SU-DHL-6 (cell line): Measurements from ENCODE around the gene MEIKIN.

Experiments used
- H2AFZ ChIP-seq: fragments of 200-600 bp; sonication (generic); 2 replicates; pipeline ENCODE4 v1.6.1; 2014; ENCODE audit warnings: low read depth, mild to moderate bottlenecking, moderate library complexity, mixed read lengths, antibody characterized with exemption, low read length; ENCODE audit not compliant: severe bottlenecking
- H3F3A ChIP-seq: fragments of 200-600 bp; shearing (Covaris generic); 2 replicates; pipeline ENCODE4 v1.6.0; 2016; ENCODE audit warnings: antibody characterized with exemption, mild to moderate bottlenecking; ENCODE audit not compliant: insufficient read depth
- H3K27ac ChIP-seq: fragments of 200-600 bp; sonication (generic); 2 replicates; pipeline ENCODE4 v1.5.1; 2016; ENCODE audit warnings: low read depth, mild to moderate bottlenecking, low read length, moderate library complexity, mixed read lengths
- H3K27me3 ChIP-seq: fragments of 200-600 bp; sonication (generic), shearing (Covaris generic); 2 replicates; pipeline ENCODE4 v1.6.0; 2014; ENCODE audit warnings: mild to moderate bottlenecking, low read length
- H3K36me3 ChIP-seq: fragments of 200-600 bp; sonication (generic); 2 replicates; pipeline ENCODE4 v1.6.1; 2014; ENCODE audit warnings: mild to moderate bottlenecking, low read length, mixed read lengths
- H3K4me2 ChIP-seq: fragments of 300-600, 200-600 bp; shearing (Covaris generic), sonication (generic); 2 replicates; pipeline ENCODE4 v1.6.0; 2014; ENCODE audit warnings: low read length, low read depth, mild to moderate bottlenecking; ENCODE audit not compliant: poor library complexity, severe bottlenecking
- H3K4me3 ChIP-seq: fragments of 200-600 bp; sonication (generic); 2 replicates; pipeline ENCODE4 v1.5.1; 2014; ENCODE audit warnings: antibody characterized with exemption, low read length, mild to moderate bottlenecking, mixed read lengths; ENCODE audit not compliant: insufficient read depth, poor library complexity, severe bottlenecking
- H3K79me2 ChIP-seq: fragments of 200-600 bp; sonication (generic); 2 replicates; pipeline ENCODE4 v1.6.1; 2014; ENCODE audit warnings: mild to moderate bottlenecking, low read length, moderate library complexity; ENCODE audit not compliant: insufficient read depth
- H3K9ac ChIP-seq: fragments of 200-600 bp; sonication (generic); 2 replicates; pipeline ENCODE4 v1.7.0; 2014; ENCODE audit warnings: mild to moderate bottlenecking, low read length
- H3K9me2 ChIP-seq: fragments of 200-600 bp; sonication (generic); replicated peaks from 2 replicates; pipeline ENCODE4 v1.6.1; 2014; ENCODE audit warnings: low read length; ENCODE audit not compliant: insufficient read depth
- H3K9me3 ChIP-seq: fragments of 200-600 bp; sonication (generic); 2 replicates; pipeline ENCODE4 v1.6.1; 2014; ENCODE audit warnings: low read length, mixed read lengths; ENCODE audit not compliant: insufficient read depth
- H4K20me1 ChIP-seq: fragments of 200-600 bp; sonication (generic); 2 replicates; pipeline ENCODE4 v1.6.1; 2014; ENCODE audit warnings: low read depth, mild to moderate bottlenecking, antibody characterized with exemption, low read length, moderate library complexity, mixed read lengths
- EZH2phosphoT487 ChIP-seq: fragments of 200-600 bp; sonication (generic), shearing (Covaris generic); conservative IDR thresholded peaks from 2 replicates; pipeline ENCODE4 v1.6.1; 2018; ENCODE audit warnings: mild to moderate bottlenecking, antibody characterized with exemption, low read length, moderate library complexity, mixed read lengths
- TF ChIP-seq, protein P1 (sequence below): fragments of 200-600 bp; sonication (generic); IDR thresholded peaks from one replicate; pipeline ENCODE4 v1.5.1; 2017; ENCODE audit warnings: antibody characterized with exemption, mild to moderate bottlenecking, low read length, moderate library complexity; ENCODE audit not compliant: insufficient read depth, poor library complexity, severe bottlenecking

Gene MEIKIN

DNA sequence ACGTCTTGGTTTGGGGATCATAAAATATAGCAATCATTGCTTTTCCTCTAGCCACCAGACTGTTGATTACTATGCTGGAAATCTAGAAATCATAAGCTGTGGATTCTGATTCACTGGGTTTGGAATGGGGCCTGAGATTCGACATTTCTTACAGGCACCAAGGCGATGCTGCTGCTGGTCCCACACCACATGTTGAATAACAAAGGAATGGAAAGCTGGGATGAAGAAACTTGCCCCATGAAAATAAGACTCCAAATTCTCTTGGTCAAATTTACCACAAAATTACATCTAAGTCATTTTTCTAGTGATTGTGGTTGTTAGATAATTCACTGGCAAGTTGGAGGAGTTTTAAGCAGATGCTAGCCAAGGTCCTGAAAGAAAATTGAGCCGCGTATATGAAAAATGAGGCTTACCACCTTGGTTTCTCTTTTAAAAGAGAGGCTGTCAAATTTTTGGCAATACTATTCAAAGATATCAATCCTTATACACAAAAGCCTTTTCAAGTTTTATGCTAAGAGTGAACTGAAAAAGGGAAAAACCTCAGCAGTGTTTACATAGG lies 23.0 kb upstream of the MEIKIN start:
- H4K20me1 ChIP-seq = no peaks in the 10 kb centered on the region
- no peak overlapping the region for H3K27ac ChIP-seq
- no peaks in the 10 kb centered on the region for H3F3A ChIP-seq
- H3K9me3 ChIP-seq = no peaks in the 10 kb centered on the region
- no peak overlapping the region for H3K4me3 ChIP-seq
- H2AFZ ChIP-seq = no peak overlapping the region
- no peaks in the 10 kb centered on the region for H3K36me3 ChIP-seq
- no peaks in the 10 kb centered on the region for H3K9me2 ChIP-seq
- TF ChIP-seq, protein P1, sequence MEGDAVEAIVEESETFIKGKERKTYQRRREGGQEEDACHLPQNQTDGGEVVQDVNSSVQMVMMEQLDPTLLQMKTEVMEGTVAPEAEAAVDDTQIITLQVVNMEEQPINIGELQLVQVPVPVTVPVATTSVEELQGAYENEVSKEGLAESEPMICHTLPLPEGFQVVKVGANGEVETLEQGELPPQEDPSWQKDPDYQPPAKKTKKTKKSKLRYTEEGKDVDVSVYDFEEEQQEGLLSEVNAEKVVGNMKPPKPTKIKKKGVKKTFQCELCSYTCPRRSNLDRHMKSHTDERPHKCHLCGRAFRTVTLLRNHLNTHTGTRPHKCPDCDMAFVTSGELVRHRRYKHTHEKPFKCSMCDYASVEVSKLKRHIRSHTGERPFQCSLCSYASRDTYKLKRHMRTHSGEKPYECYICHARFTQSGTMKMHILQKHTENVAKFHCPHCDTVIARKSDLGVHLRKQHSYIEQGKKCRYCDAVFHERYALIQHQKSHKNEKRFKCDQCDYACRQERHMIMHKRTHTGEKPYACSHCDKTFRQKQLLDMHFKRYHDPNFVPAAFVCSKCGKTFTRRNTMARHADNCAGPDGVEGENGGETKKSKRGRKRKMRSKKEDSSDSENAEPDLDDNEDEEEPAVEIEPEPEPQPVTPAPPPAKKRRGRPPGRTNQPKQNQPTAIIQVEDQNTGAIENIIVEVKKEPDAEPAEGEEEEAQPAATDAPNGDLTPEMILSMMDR = no peak
- no peak for TF ChIP-seq EZH2phosphoT487
- H3K79me2 ChIP-seq = no peaks in the 10 kb centered on the region
- no peaks in the 10 kb centered on the region for H3K27me3 ChIP-seq
- H3K4me2 ChIP-seq = no peak overlapping the region
- no peak overlapping the region for H3K9ac ChIP-seq

DNA sequence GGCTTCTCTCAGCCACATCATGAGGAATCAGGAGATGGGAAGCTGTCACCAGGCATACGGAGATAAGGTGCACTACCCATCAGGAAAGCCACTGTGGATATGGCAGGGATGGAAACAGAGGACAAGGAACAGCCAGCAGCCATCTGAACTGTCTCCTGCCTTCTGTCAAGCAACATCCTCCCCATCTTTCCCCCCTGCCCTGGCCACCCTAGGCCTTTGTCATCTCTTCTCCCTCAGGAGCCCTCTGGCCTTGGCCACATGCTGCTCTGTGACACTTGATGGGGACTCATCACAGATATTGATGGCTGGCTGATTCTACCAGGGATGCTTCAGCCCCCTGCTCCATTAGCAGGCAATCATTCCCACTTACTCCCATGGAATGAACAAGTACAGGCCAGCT lies 21.1 kb upstream of the MEIKIN start:
- Histone ChIP-seq H3K79me2 (no peaks in the 10 kb centered on the region), H3K9ac (no peak overlapping the region), H3F3A (no peaks in the 10 kb centered on the region), H3K9me2 (no peaks in the 10 kb centered on the region), H3K4me3 (no peak overlapping the region), H2AFZ (no peak overlapping the region), H4K20me1 (no peaks in the 10 kb centered on the region), H3K27me3 (no peaks in the 10 kb centered on the region), H3K27ac (no peak overlapping the region), H3K36me3 (no peaks in the 10 kb centered on the region), H3K4me2 (no peak overlapping the region), H3K9me3 (no peaks in the 10 kb centered on the region)
- TF ChIP-seq, protein P1 = no peak
- TF ChIP-seq EZH2phosphoT487 = no peak

GRCh38 chr5:131965826-131966415 lies 20.5 kb upstream of the MEIKIN start:
- no peak for TF ChIP-seq EZH2phosphoT487
- TF ChIP-seq, protein P1 = no peak
- Histone ChIP-seq H3K36me3 (no peaks in the 10 kb centered on the region), H3K27ac (no peak overlapping the region), H3F3A (no peaks in the 10 kb centered on the region), H3K4me2 (no peak overlapping the region), H3K9me3 (no peaks in the 10 kb centered on the region), H3K9ac (no peak overlapping the region), H3K4me3 (no peak overlapping the region), H3K9me2 (no peaks in the 10 kb centered on the region), H3K27me3 (no peaks in the 10 kb centered on the region), H4K20me1 (no peaks in the 10 kb centered on the region), H2AFZ (no peak overlapping the region), H3K79me2 (no peaks in the 10 kb centered on the region)
